GM19035 (cell line): Measurements from ENCODE around the gene ELOVL3.
"Not testable (repeated sequence)": the region's sequence is repeated elsewhere in the genome, so short reads cannot be mapped to it uniquely, and the experiment has no call there.

ENCODE experiments used
- ATAC-seq: cut with Tn5 transposase; IDR thresholded peaks from one replicate; pipeline ENCODE4 v1.9.1; 2021; ENCODE audit not compliant: unreplicated experiment

Gene ELOVL3

GRCh38 chr10:102252508-102252907 is 26.4 kb downstream of the ELOVL3 start:
- not testable (repeated sequence) for ATAC-seq

GRCh38 chr10:102254426-102254825 is 28.3 kb downstream of the ELOVL3 start:
- ATAC-seq: no peak

- no peak for ATAC-seq
Measured at GRCh38 chr10:102255404-102255803, 29.3 kb downstream of the ELOVL3 start.

- no peak for ATAC-seq
Measured at GRCh38 chr10:102261196-102261595, 35.1 kb downstream of the ELOVL3 start.

GRCh38 chr10:102261842-102262241 is 35.7 kb downstream of the ELOVL3 start:
- ATAC-seq: no peak

GRCh38 chr10:102262744-102263370 is 36.8 kb downstream of the ELOVL3 start:
- no peak for ATAC-seq

GRCh38 chr10:102264371-102264770 is 38.3 kb downstream of the ELOVL3 start:
- ATAC-seq: no peak

- ATAC-seq: no peak
Measured at GRCh38 chr10:102266670-102267069, 40.6 kb downstream of the ELOVL3 start.

GRCh38 chr10:102267748-102268147 is 41.6 kb downstream of the ELOVL3 start:
- no peak for ATAC-seq

- no peak for ATAC-seq
Measured at GRCh38 chr10:102268375-102268888, 42.3 kb downstream of the ELOVL3 start.

GRCh38 chr10:102269017-102269416 is 42.9 kb downstream of the ELOVL3 start:
- no peak for ATAC-seq

GRCh38 chr10:102274062-102274461 is 48.0 kb downstream of the ELOVL3 start:
- no peak for ATAC-seq

GRCh38 chr10:102275343-102275742 is 49.2 kb downstream of the ELOVL3 start:
- ATAC-seq: no peak

GRCh38 chr10:102279104-102279503 is 53.0 kb downstream of the ELOVL3 start:
- no peak for ATAC-seq
